ENCODE measurements around the gene ATP5PO.

- TF ChIP-seq REST (IDR thresholded peaks at IDR 0.05; ENCODE audit: insufficient read depth in 1 of 2, low read depth in 2 of 2, low read length in 1 of 2) (no peak), CTCF (IDR thresholded peaks at IDR 0.05) (no peak), POLR2AphosphoS5 (IDR thresholded peaks at IDR 0.05; ENCODE audit: low read depth, low read length) (no peak), TCF7L2 (IDR thresholded peaks at IDR 0.05; ENCODE audit: low read depth, low read length) (peak; percentile 26; the same call in 1 of the 2 replicates), SIN3A (IDR thresholded peaks at IDR 0.05; ENCODE audit: borderline replicate concordance, insufficient read depth, low read depth, low read length) (0 out of 2 replicates have a peak, but pooled peaks have one; percentile 21)
Measured at GRCh38 chr21:33948096-33948950, 32.7 kb upstream of the ATP5PO start.
